ENCODE results near the gene ABCD1. TPM values are rescaled to one million over a fixed set of nuclear protein-coding genes. Genes with fewer than 3 reads are reported as not detected.

ABCD1 gene
- total and polyA plus RNA-seq, 7 experiments from 2014 or later = 2.1 to 17.6 (median 7.3) TPM

GRCh38 chrX:153719701-153720100, 5.0 kb upstream of the ABCD1 start:
- H3K27ac ChIP-seq (ENCODE audit: low read depth, low read length) = no peak overlapping the region
- Mint-ChIP-seq H3K4me1 (peaks cover 9 to 29% (median 25%) of the 10 kb centered on the region in 7 donors), H3K4me3 (no peak overlapping the region), H3K36me3 (peaks cover 0 to 23% (median 4%) of the 10 kb centered on the region in 5 donors), H3K27ac (peak overlapping the region in 1 of 9 donors; percentile 46), H3K27me3 (no peaks in the 10 kb centered on the region), H3K9me3 (no peaks in the 10 kb centered on the region)
- H3K36me3 ChIP-seq (ENCODE audit: control insufficient read depth in 2 of 3, insufficient read depth in 3 of 3, low read length in 3 of 3) = peaks cover 0 to 52% (median 9%) of the 10 kb centered on the region in 3 experiments
- DNase-seq (no peak), ATAC-seq (no peak)
- ChIA-PET CTCF (interaction anchor here (0.8 to 1.2 kb wide), 2 partner anchors 117 to 227 kb away, joined by 3 read pairs; no protein-coding TSS in a partner anchor), POLR2A (no interaction called here)
- H3K27me3 ChIP-seq (ENCODE audit: control insufficient read depth in 2 of 2, insufficient read depth in 2 of 2, low read length in 2 of 2) = no peaks in the 10 kb centered on the region
- intact Hi-C loops (cut with micrococcal nuclease) = loop anchor here (5.0 kb wide), 3 partner anchors 32 to 1043 kb away; partner anchors contain the start of genes DKC1 (in 1 of the 2), EMD (in 1 of the 2) and SLC6A8 (in 1 of the 2)
- peaks cover 7 to 11% of the 10 kb centered on the region in 2 donors for H3K4me1 ChIP-seq (ENCODE audit: control insufficient read depth in 2 of 2, insufficient read depth in 2 of 2, low read length in 2 of 2)
- H3K4me3 ChIP-seq (ENCODE audit: low read length) = no peak overlapping the region
- H3K9me3 ChIP-seq (ENCODE audit: control insufficient read depth in 2 of 3, low read length in 3 of 3) = no peaks in the 10 kb centered on the region

GRCh38 chrX:153722704-153723350, 1.8 kb upstream of the ABCD1 start:
- DNase-seq = no peak

GRCh38 chrX:153723351-153724251, 1.1 kb upstream of the ABCD1 start:
- peak overlapping the region; percentile 55 for H3K4me3 ChIP-seq (ENCODE audit: low read length)
- H3K36me3 ChIP-seq (ENCODE audit: control insufficient read depth in 2 of 3, insufficient read depth in 3 of 3, low read length in 3 of 3) = peaks cover 0 to 21% (median 0%) of the 10 kb centered on the region in 3 experiments
- H3K27ac Mint-ChIP-seq = peak overlapping the region in 8 of 9 donors; percentile 55 to 87 (median 72)
- CTCF ChIA-PET = no interaction called here
- peak in 6 of 9 donors; percentile 20 to 66 (median 54) for DNase-seq
- H3K27me3 Mint-ChIP-seq = no peaks in the 10 kb centered on the region
- H3K4me3 Mint-ChIP-seq = peak overlapping the region; percentile 75 to 95 (median 86)
- POLR2A ChIA-PET = interaction anchor here (0.6 to 1.0 kb wide), 3 partner anchors 36 to 126 kb away, joined by 3 read pairs; partner anchors contain the start of genes IDH3G and SSR4
- H3K36me3 Mint-ChIP-seq = peaks cover 0 to 18% (median 4%) of the 10 kb centered on the region in 5 donors
- intact Hi-C loops (cut with micrococcal nuclease) = loop anchor here (1.0 to 5.0 kb wide), 10 partner anchors 17 to 1039 kb away; partner anchors contain the start of genes CCNQ (in 2 of the 2), FAM3A (in 2 of the 2), HCFC1 (in 2 of the 2) and IDH3G (in 2 of the 2)
- peak; percentile 17 for ATAC-seq
- peaks cover 10 to 29% of the 10 kb centered on the region in 2 donors for H3K4me1 ChIP-seq (ENCODE audit: control insufficient read depth in 2 of 2, insufficient read depth in 2 of 2, low read length in 2 of 2)
- no peaks in the 10 kb centered on the region for H3K9me3 ChIP-seq (ENCODE audit: control insufficient read depth in 2 of 3, low read length in 3 of 3)
- H3K27me3 ChIP-seq (ENCODE audit: control insufficient read depth in 2 of 2, insufficient read depth in 2 of 2, low read length in 2 of 2) = no peaks in the 10 kb centered on the region
- H3K4me1 Mint-ChIP-seq = peaks cover 9 to 42% (median 36%) of the 10 kb centered on the region in 7 donors
- peak overlapping the region; percentile 80 for H3K27ac ChIP-seq (ENCODE audit: low read depth, low read length)
- no peaks in the 10 kb centered on the region for H3K9me3 Mint-ChIP-seq

More at GRCh38 chrX:153722704-153723350, 1.8 kb upstream of the ABCD1 start:
- Mint-ChIP-seq H3K27me3 (no peaks in the 10 kb centered on the region), H3K27ac (peak overlapping the region in 8 of 9 donors; percentile 55 to 87 (median 72)), H3K9me3 (no peaks in the 10 kb centered on the region), H3K4me1 (peaks cover 9 to 43% (median 35%) of the 10 kb centered on the region in 7 donors), H3K36me3 (peaks cover 0 to 19% (median 4%) of the 10 kb centered on the region in 5 donors), H3K4me3 (peak overlapping the region; percentile 75 to 95 (median 86))
- intact Hi-C loops (cut with micrococcal nuclease) = loop anchor here (5.0 kb wide), 3 partner anchors 36 to 1039 kb away; partner anchors contain the start of genes DKC1 (in 1 of the 2), EMD (in 1 of the 2) and SLC6A8 (in 1 of the 2)
- peaks cover 10 to 28% of the 10 kb centered on the region in 2 donors for H3K4me1 ChIP-seq (ENCODE audit: control insufficient read depth in 2 of 2, insufficient read depth in 2 of 2, low read length in 2 of 2)
- peaks cover 0 to 28% (median 0%) of the 10 kb centered on the region in 3 experiments for H3K36me3 ChIP-seq (ENCODE audit: control insufficient read depth in 2 of 3, insufficient read depth in 3 of 3, low read length in 3 of 3)
- H3K4me3 ChIP-seq (ENCODE audit: low read length) = peak overlapping the region; percentile 55
- CTCF ChIA-PET = no interaction called here
- peak overlapping the region; percentile 80 for H3K27ac ChIP-seq (ENCODE audit: low read depth, low read length)
- no peaks in the 10 kb centered on the region for H3K9me3 ChIP-seq (ENCODE audit: control insufficient read depth in 2 of 3, low read length in 3 of 3)
- POLR2A ChIA-PET = interaction anchor here (0.6 kb wide), 1 partner anchor 127 kb away, joined by 3 read pairs; no protein-coding TSS in a partner anchor
- no peak for ATAC-seq
- H3K27me3 ChIP-seq (ENCODE audit: control insufficient read depth in 2 of 2, insufficient read depth in 2 of 2, low read length in 2 of 2) = no peaks in the 10 kb centered on the region

- CTCF ChIA-PET = no interaction called here
- peaks cover 10 to 29% of the 10 kb centered on the region in 2 donors for H3K4me1 ChIP-seq (ENCODE audit: control insufficient read depth in 2 of 2, insufficient read depth in 2 of 2, low read length in 2 of 2)
- H3K27me3 Mint-ChIP-seq = no peaks in the 10 kb centered on the region
- DNase-seq (peak in 3 of 9 donors; percentile 12 to 36 (median 30)), ATAC-seq (no peak)
- POLR2A ChIA-PET = no interaction called here
- H3K36me3 ChIP-seq (ENCODE audit: control insufficient read depth in 2 of 3, insufficient read depth in 3 of 3, low read length in 3 of 3) = peaks cover 0 to 10% (median 0%) of the 10 kb centered on the region in 3 experiments
- intact Hi-C loops (cut with micrococcal nuclease) = no loop called here
- H3K27me3 ChIP-seq (ENCODE audit: control insufficient read depth in 2 of 2, insufficient read depth in 2 of 2, low read length in 2 of 2) = no peaks in the 10 kb centered on the region
- peak overlapping the region; percentile 80 for H3K27ac ChIP-seq (ENCODE audit: low read depth, low read length)
- peaks cover 0 to 13% (median 4%) of the 10 kb centered on the region in 5 donors for H3K36me3 Mint-ChIP-seq
- peaks cover 9 to 31% (median 24%) of the 10 kb centered on the region in 7 donors for H3K4me1 Mint-ChIP-seq
- H3K4me3 Mint-ChIP-seq = peak overlapping the region in 9 of 10 donors; percentile 39 to 87 (median 74)
- no peaks in the 10 kb centered on the region for H3K9me3 ChIP-seq (ENCODE audit: control insufficient read depth in 2 of 3, low read length in 3 of 3)
- peak overlapping the region in 4 of 9 donors; percentile 31 to 71 (median 56) for H3K27ac Mint-ChIP-seq
- H3K4me3 ChIP-seq (ENCODE audit: low read length) = peak overlapping the region; percentile 27
- H3K9me3 Mint-ChIP-seq = peaks cover 0 to 2% (median 0%) of the 10 kb centered on the region in 11 donors
Observed at GRCh38 chrX:153725039-153725831, 579 bp downstream of the ABCD1 start.

- ChIA-PET POLR2A (no interaction called here), CTCF (no interaction called here)
- DNase-seq (no peak), ATAC-seq (no peak)
- H3K27me3 Mint-ChIP-seq = no peaks in the 10 kb centered on the region
- H3K4me1 ChIP-seq (ENCODE audit: control insufficient read depth in 2 of 2, insufficient read depth in 2 of 2, low read length in 2 of 2) = peaks cover 10 to 29% of the 10 kb centered on the region in 2 donors
- intact Hi-C loops (cut with micrococcal nuclease) = no loop called here
- H3K4me3 Mint-ChIP-seq = peak overlapping the region; percentile 39 to 78 (median 68)
- H3K9me3 ChIP-seq (ENCODE audit: control insufficient read depth in 2 of 3, low read length in 3 of 3) = no peaks in the 10 kb centered on the region
- H3K9me3 Mint-ChIP-seq = peaks cover 0 to 2% (median 0%) of the 10 kb centered on the region in 11 donors
- H3K4me3 ChIP-seq (ENCODE audit: low read length) = no peak overlapping the region
- H3K27ac Mint-ChIP-seq = peak overlapping the region in 2 of 9 donors; percentile 63 to 71
- peak overlapping the region; percentile 49 for H3K27ac ChIP-seq (ENCODE audit: low read depth, low read length)
- H3K36me3 Mint-ChIP-seq = peaks cover 0 to 16% (median 7%) of the 10 kb centered on the region in 5 donors
- H3K27me3 ChIP-seq (ENCODE audit: control insufficient read depth in 2 of 2, insufficient read depth in 2 of 2, low read length in 2 of 2) = no peaks in the 10 kb centered on the region
- peaks cover 9 to 35% (median 27%) of the 10 kb centered on the region in 7 donors for H3K4me1 Mint-ChIP-seq
- peaks cover 0 to 5% (median 0%) of the 10 kb centered on the region in 3 experiments for H3K36me3 ChIP-seq (ENCODE audit: control insufficient read depth in 2 of 3, insufficient read depth in 3 of 3, low read length in 3 of 3)
Observed at GRCh38 chrX:153725832-153726285, 1.2 kb downstream of the ABCD1 start.

All from naive thymus-derived CD4-positive, alpha-beta T cell (primary cell).